HepG2 (cell line): ENCODE data around the gene MYO5B. TPM values are rescaled to one million over a fixed set of nuclear protein-coding genes. Genes with fewer than 3 reads are reported as not detected.

Experiments used
- ATAC-seq: fragments of 200-7000 bp; cut with Tn5 transposase; 3 replicates; pipeline ENCODE4 v1.9.1; 2020; ENCODE audit warnings: mild to moderate bottlenecking, moderate library complexity
- BruUV-seq: library from RNA; stranded (reverse); fragments of 400-500 nt; replicated peaks from 2 replicates; lab custom pipeline; 2021; lab: Mats Ljungman, UMichigan
- CTCF ChIA-PET: fragments of 300-600 bp; formaldehyde crosslinking; extraction: SDS; loops from one replicate; lab custom pipeline; 2021; ENCODE audit warnings: low total read pairs, inconsistent platforms, low intra/inter-chr PET ratio; lab: Yijun Ruan, JAX
- POLR2A ChIA-PET: fragments of 350-600 bp; sonication (Branson Sonifier 250); formaldehyde crosslinking; loops from one replicate; lab custom pipeline; 2020; ENCODE audit warnings: antibody characterized with exemption, inconsistent platforms; lab: Yijun Ruan, JAX
- DNase-seq: peaks from one replicate; pipeline ENCODE4 v3.0.0-alpha.2; 2015; ENCODE audit warnings: low spot score
- FAIRE-seq: peaks from 3 replicates; lab custom pipeline; 2011; peaks lifted over from hg19 to GRCh38; lab: Jason Lieb, UNC
- H2AFZ ChIP-seq: one replicate; pipeline ENCODE4 v1.6.1; 2011; ENCODE audit warnings: low read length, inconsistent platforms
- H3K27ac ChIP-seq: fragments of 300-600 bp; 3 replicates; pipeline ENCODE4 v1.8.0; 2011; ENCODE audit warnings: mixed run types, mild to moderate bottlenecking, mixed read lengths, low read length, inconsistent platforms; ENCODE audit not compliant: insufficient read depth; ENCODE audit errors: extremely low read length
- H3K27me3 ChIP-seq, 2 experiments: fragments of 200-600 bp in 1 of 2; 2 replicates in 1 of 2; 3 replicates in 1 of 2; pipeline versions ENCODE4 v1.6.0 to v1.8.0; 2011; ENCODE audit warnings: low read length in 2 of 2, mild to moderate bottlenecking in 2 of 2, moderate library complexity in 2 of 2, inconsistent platforms in 1 of 2; ENCODE audit not compliant: insufficient read depth in 2 of 2, control insufficient read depth in 1 of 2
- H3K36me3 ChIP-seq, 2 experiments: fragments of 200-600 bp in 1 of 2; replicated peaks in 1 of 2; 2 replicates in 1 of 2; 3 replicates in 1 of 2; pipeline versions ENCODE4 v1.5.1 to v1.8.0; 2011; ENCODE audit warnings: low read length in 2 of 2, inconsistent platforms in 1 of 2; ENCODE audit not compliant: insufficient read depth in 2 of 2, control insufficient read depth in 1 of 2
- H3K4me1 ChIP-seq: 2 replicates; pipeline ENCODE4 v1.5.1; 2012; ENCODE audit warnings: low read length, inconsistent platforms; ENCODE audit not compliant: insufficient read depth
- H3K4me2 ChIP-seq: 2 replicates; pipeline ENCODE4 v1.6.0; 2011; ENCODE audit warnings: low read depth, low read length, inconsistent platforms
- H3K4me3 ChIP-seq, 3 experiments: fragments of 200-600 bp in 1 of 3; sonication (generic), shearing (Covaris generic) in 1 of 3; replicated peaks in 1 of 3; 2 replicates each; pipeline ENCODE4 v1.5.1; 2011 to 2016; ENCODE audit warnings: low read length in 3 of 3, inconsistent platforms in 2 of 3, low read depth in 2 of 3, mild to moderate bottlenecking in 2 of 3, control low read depth in 1 of 3, mixed read lengths in 1 of 3; ENCODE audit not compliant: insufficient read depth in 1 of 3
- H3K79me2 ChIP-seq: one replicate; pipeline ENCODE4 v1.6.1; 2011; ENCODE audit warnings: low read length, inconsistent platforms; ENCODE audit not compliant: insufficient read depth
- H3K9ac ChIP-seq: 2 replicates; pipeline ENCODE4 v1.6.0; 2011; ENCODE audit warnings: mild to moderate bottlenecking, low read depth, low read length, inconsistent platforms; ENCODE audit not compliant: insufficient read depth
- H3K9me3 ChIP-seq: 2 replicates; pipeline ENCODE4 v1.5.1; 2012; ENCODE audit warnings: mild to moderate bottlenecking, low read length
- H4K20me1 ChIP-seq: 2 replicates; pipeline ENCODE4 v1.6.0; 2011; ENCODE audit warnings: inconsistent platforms, mild to moderate bottlenecking, low read length, moderate library complexity; ENCODE audit not compliant: insufficient read depth
- CCDC6 ChIP-seq: sonication (generic); formaldehyde crosslinking; IDR thresholded peaks from 2 replicates; pipeline ENCODE4 v1.8.1; 2022; ENCODE audit warnings: mild to moderate bottlenecking, missing genetic modification reagents, moderate library complexity
- EEA1 ChIP-seq: sonication (generic); formaldehyde crosslinking; IDR thresholded peaks from 2 replicates; pipeline ENCODE4 v1.5.1; 2020; ENCODE audit warnings: mild to moderate bottlenecking, missing genetic modification reagents, borderline replicate concordance
- GPN1 ChIP-seq: sonication (generic); formaldehyde crosslinking; IDR thresholded peaks from 2 replicates; pipeline ENCODE4 v1.5.1; 2020; ENCODE audit warnings: missing genetic modification reagents, borderline replicate concordance
- MEIS2 ChIP-seq: sonication (generic); formaldehyde crosslinking; IDR thresholded peaks from 2 replicates; pipeline ENCODE4 v1.9.0; 2021; ENCODE audit warnings: mild to moderate bottlenecking, missing genetic modification reagents
- SMARCE1 ChIP-seq: fragments of 450-650 bp; IDR thresholded peaks from 2 replicates; pipeline ENCODE4 v1.6.1; 2017; ENCODE audit warnings: borderline replicate concordance
- TBL1XR1 ChIP-seq: fragments of 150-350 bp; IDR thresholded peaks from 2 replicates; pipeline ENCODE4 v1.6.1; 2014; ENCODE audit warnings: borderline replicate concordance, low read length; ENCODE audit not compliant: partially characterized antibody
- TCF12 ChIP-seq, 2 experiments: fragments of 450-650 bp in 1 of 2; sonication (generic) in 1 of 2; formaldehyde crosslinking in 1 of 2; IDR thresholded peaks; 2 replicates each; pipeline versions ENCODE4 v1.6.1 to v1.8.0; 2017 to 2022; ENCODE audit warnings: antibody characterized with exemption in 1 of 2, mild to moderate bottlenecking in 1 of 2, missing genetic modification reagents in 1 of 2, moderate library complexity in 1 of 2
- ZMYM3 ChIP-seq: sonication (generic); formaldehyde crosslinking; IDR thresholded peaks from 2 replicates; pipeline ENCODE4 v1.5.1; 2020; ENCODE audit warnings: mild to moderate bottlenecking, missing genetic modification reagents
- ZNF224 ChIP-seq: sonication (generic); formaldehyde crosslinking; IDR thresholded peaks from 2 replicates; pipeline ENCODE4 v1.5.0; 2020; ENCODE audit warnings: mild to moderate bottlenecking, missing genetic modification reagents
- ZNF34 ChIP-seq: sonication (generic); formaldehyde crosslinking; IDR thresholded peaks from 2 replicates; pipeline ENCODE4 v1.4.0; 2020; ENCODE audit warnings: mild to moderate bottlenecking, missing genetic modification reagents, borderline replicate concordance
- ZNF552 ChIP-seq: sonication (generic); formaldehyde crosslinking; IDR thresholded peaks from 2 replicates; pipeline ENCODE4 v1.9.0; 2022; ENCODE audit warnings: missing genetic modification reagents, mild to moderate bottlenecking, borderline replicate concordance
- ZNF7 ChIP-seq: IDR thresholded peaks from 2 replicates; pipeline ENCODE4 v1.6.1; 2016; ENCODE audit warnings: missing biosample characterization, missing genetic modification reagents
- ZNF713 ChIP-seq: sonication (generic); formaldehyde crosslinking; IDR thresholded peaks from 2 replicates; pipeline ENCODE4 v1.4.0; 2020; ENCODE audit warnings: mild to moderate bottlenecking, missing genetic modification reagents
- ZNF724P ChIP-seq: sonication (generic); formaldehyde crosslinking; IDR thresholded peaks from 2 replicates; pipeline ENCODE4 v1.8.0; 2022; ENCODE audit warnings: missing genetic modification reagents, borderline replicate concordance
- ZNF850 ChIP-seq: sonication (generic); formaldehyde crosslinking; conservative IDR thresholded peaks from 2 replicates; pipeline ENCODE4 v1.9.0; 2021; ENCODE audit warnings: mild to moderate bottlenecking, missing genetic modification reagents
- WGBS: methylation state at CpG from one replicate; pipeline ENCODE4 v1.1.6; 2017; ENCODE audit warnings: low lambda C conversion rate; 5-methylcytosine and 5-hydroxymethylcytosine counted together
- in situ Hi-C: cut with HindIII; loops from 2 replicates; pipeline ENCODE4 v1.10.0; 2017; ENCODE audit warnings: low pct_unique_long_range_greater_than_20kb; ENCODE audit not compliant: extremely low pct_ligation_motif_present
- intact Hi-C: fragments of 100-400 bp; cut with micrococcal nuclease; formaldehyde crosslinking; loops from one replicate; pipeline ENCODE4 v1.10.0; 2022; ENCODE audit not compliant: unreplicated experiment
- polyA plus RNA-seq, 8 experiments: library from polyadenylated mRNA; depleted of rRNA in 3 of 8; stranded (reverse) in 7 of 8; unstranded in 1 of 8; fragments of >200 nt; fragmentation: Illumina TruSeq in 4 of 8; extraction: Trizol in 4 of 8; gene quantifications; 2 replicates each; pipeline versions ENCODE4 v1.2.1 to v1.2.3, GENCODE V29; 2011 to 2016; ENCODE audit warnings: low read depth in 4 of 8, missing spikeins in 1 of 8, mixed read lengths in 1 of 8; ENCODE audit not compliant: insufficient read depth in 1 of 8
- total RNA-seq, 5 experiments: library from RNA; depleted of rRNA; stranded (reverse); fragments of >200 nt; fragmentation: Illumina TruSeq; extraction: Trizol; gene quantifications; 2 replicates each; pipeline ENCODE4 v1.2.3, GENCODE V29; 2016; ENCODE audit warnings: low read depth in 1 of 5
- TF ChIP-seq, protein P1 (sequence below): sonication (generic); formaldehyde crosslinking; IDR thresholded peaks from 2 replicates; pipeline ENCODE4 v1.4.0; 2020; ENCODE audit warnings: mild to moderate bottlenecking, missing genetic modification reagents

Gene MYO5B
- total and polyA plus RNA-seq, 2 of the 13 experiments (the other 11 are each of a cell fraction or from before 2014, with no cell fraction given): 13.1 to 24.0 TPM

DNA sequence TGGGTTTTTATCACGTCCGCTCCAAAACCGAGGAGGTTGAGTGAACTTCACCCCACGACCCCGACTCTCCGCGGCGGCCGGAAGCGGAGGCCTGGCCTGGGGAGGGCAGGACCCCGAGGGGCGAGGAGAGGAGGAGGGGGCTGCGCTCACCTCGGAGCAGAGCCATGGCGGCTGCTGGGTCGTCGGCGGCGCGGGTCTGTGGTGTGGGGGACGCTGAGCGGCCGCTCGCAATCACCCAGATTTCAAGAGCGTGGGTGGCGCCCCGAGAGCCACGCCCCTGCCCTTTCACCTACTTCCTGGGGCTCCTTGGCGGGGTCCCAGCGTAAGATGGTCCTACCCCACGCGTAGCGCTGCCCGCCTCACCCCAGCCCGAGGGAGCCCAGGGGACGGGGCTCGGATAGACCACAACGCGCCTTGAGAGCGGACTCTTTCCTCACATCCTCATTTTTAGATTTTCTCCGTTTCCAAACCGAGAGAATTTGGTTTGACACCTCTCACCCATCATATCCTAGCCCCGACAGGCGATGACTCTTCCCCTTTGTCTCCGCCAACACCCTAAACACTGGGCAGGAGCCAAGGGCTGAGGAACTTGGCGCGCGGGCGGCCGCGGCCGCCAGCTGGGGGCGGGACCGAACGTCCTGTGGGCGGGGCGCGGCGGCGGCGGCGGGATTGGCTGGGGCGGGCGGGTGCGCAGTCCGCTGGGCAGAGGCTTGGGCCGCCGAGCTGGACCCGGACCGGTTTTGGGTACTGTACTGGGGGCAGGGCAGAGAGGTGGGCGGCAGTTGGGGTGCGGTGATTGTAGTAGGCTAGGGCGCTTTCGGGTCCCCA is 381.4 kb downstream of the MYO5B start, which contains the start of gene ACAA2:
TSS of gene ACAA2 (minus strand) at position 215 of the 828 bp plus-strand sequence. CDS start at position 166, 49 bp downstream.
- Histone ChIP-seq H2AFZ (no peak within 1 kb of the TSS), H3K9me3 (peaks cover 7% of the 10 kb centered on the region; the same call in 1 of the 2 replicates), H3K9ac (peak within 1 kb of the TSS; percentile 79), H3K27ac (peak within 1 kb of the TSS; percentile 96), H3K36me3 (no peaks in the 10 kb centered on the region; a peak in 1 of 5 replicates), H3K4me1 (peaks cover 39% of the 10 kb centered on the region), H4K20me1 (no peaks in the 10 kb centered on the region), H3K4me3 (peak within 1 kb of the TSS; percentile 71 to 95 (median 88)), H3K4me2 (peak within 1 kb of the TSS; percentile 77), H3K79me2 (peaks cover 53% of the 10 kb centered on the region), H3K27me3 (no peaks in the 10 kb centered on the region)
- intact Hi-C loops: loop anchor here (2.0 to 5.0 kb wide), 2 partner anchors 19 to 44 kb away; no protein-coding TSS in a partner anchor
- ChIA-PET POLR2A (interaction anchor here (0.9 to 2.3 kb wide), 12 partner anchors 10 to 326 kb away, joined by 3 to 31 read pairs (median 4); partner anchors contain the start of gene C18orf32), CTCF (no interaction called here)
- FAIRE-seq (peak; percentile 51), ATAC-seq (peak; percentile 92), DNase-seq (peak; percentile 63)
- in situ Hi-C loops: no loop called here
- no TSS peak for BruUV-seq
- 1% methylated on average over 26 of the region's 74 CpGs for WGBS
- no peak for TF ChIP-seq ZMYM3 (CRISPR knock-in tag)
- TF ChIP-seq ZNF552 (CRISPR knock-in tag): 0 out of 2 replicates have a peak, but pooled peaks have one; percentile 18
- no peak for TF ChIP-seq ZNF7 (CRISPR knock-in tag)
- TF ChIP-seq ZNF713 (CRISPR knock-in tag): no peak
- TF ChIP-seq, protein P1, sequence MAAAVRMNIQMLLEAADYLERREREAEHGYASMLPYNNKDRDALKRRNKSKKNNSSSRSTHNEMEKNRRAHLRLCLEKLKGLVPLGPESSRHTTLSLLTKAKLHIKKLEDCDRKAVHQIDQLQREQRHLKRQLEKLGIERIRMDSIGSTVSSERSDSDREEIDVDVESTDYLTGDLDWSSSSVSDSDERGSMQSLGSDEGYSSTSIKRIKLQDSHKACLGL (CRISPR knock-in tag): peak; percentile 72
- TF ChIP-seq GPN1: no peak
- no peak for TF ChIP-seq TCF12 (IDR thresholded peaks at IDR 0.05)
- 0 out of 2 replicates have a peak, but pooled peaks have one; percentile 38 for TF ChIP-seq TCF12 (CRISPR knock-in tag; IDR thresholded peaks at IDR 0.05)
- TF ChIP-seq CCDC6 (CRISPR knock-in tag): 0 out of 2 replicates have a peak, but pooled peaks have one; percentile 66
- TF ChIP-seq TBL1XR1: no peak
- TF ChIP-seq EEA1 (CRISPR knock-in tag): no peak; the same call in 1 of the 2 replicates
- peak; percentile 40 for TF ChIP-seq MEIS2 (CRISPR knock-in tag)
- TF ChIP-seq ZNF850 (CRISPR knock-in tag): 0 out of 2 replicates have a peak, but pooled peaks have one; percentile 23
- TF ChIP-seq ZNF224 (CRISPR knock-in tag): no peak; the same call in 1 of the 2 replicates
- TF ChIP-seq SMARCE1: no peak
- TF ChIP-seq ZNF724P (CRISPR knock-in tag): no peak
- no peak for TF ChIP-seq ZNF34
